Measurements from ENCODE around the gene MX2. TPM values are rescaled to one million over a fixed set of nuclear protein-coding genes. Genes with fewer than 3 reads are reported as not detected.

The MX2 gene
- total RNA-seq, 1 donor from 2014 or later, result 5.4 TPM

DNA sequence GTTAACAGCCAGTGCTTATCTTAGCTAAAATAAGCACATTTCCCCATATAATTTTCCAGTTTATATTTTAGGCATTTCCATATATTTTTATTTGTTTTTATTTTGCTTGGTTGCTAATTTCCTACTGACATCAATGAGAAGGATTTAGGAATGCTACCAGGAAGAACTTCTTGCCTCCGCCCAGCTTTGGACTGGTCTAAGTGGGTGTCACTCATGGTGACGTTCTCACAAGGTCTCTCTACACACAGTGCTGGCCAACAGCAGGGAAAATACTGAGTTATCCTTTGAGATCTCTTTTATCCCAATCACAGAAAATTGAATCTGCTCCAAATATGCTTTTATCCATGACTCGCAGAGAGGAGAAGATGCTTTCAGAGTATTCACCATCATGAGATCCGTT lies 77.4 kb downstream of the MX2 start:
- Mint-ChIP-seq H3K4me1 (ENCODE audit: unreplicated experiment) (no peaks in the 10 kb centered on the region), H3K36me3 (ENCODE audit: low read depth, unreplicated experiment) (peaks cover 6% of the 10 kb centered on the region), H3K27ac (ENCODE audit: unreplicated experiment) (no peak overlapping the region), H3K4me3 (ENCODE audit: unreplicated experiment) (no peak overlapping the region), H3K9me3 (ENCODE audit: unreplicated experiment) (no peaks in the 10 kb centered on the region), H3K27me3 (ENCODE audit: unreplicated experiment) (no peaks in the 10 kb centered on the region)
- TF ChIP-seq, protein P1, sequence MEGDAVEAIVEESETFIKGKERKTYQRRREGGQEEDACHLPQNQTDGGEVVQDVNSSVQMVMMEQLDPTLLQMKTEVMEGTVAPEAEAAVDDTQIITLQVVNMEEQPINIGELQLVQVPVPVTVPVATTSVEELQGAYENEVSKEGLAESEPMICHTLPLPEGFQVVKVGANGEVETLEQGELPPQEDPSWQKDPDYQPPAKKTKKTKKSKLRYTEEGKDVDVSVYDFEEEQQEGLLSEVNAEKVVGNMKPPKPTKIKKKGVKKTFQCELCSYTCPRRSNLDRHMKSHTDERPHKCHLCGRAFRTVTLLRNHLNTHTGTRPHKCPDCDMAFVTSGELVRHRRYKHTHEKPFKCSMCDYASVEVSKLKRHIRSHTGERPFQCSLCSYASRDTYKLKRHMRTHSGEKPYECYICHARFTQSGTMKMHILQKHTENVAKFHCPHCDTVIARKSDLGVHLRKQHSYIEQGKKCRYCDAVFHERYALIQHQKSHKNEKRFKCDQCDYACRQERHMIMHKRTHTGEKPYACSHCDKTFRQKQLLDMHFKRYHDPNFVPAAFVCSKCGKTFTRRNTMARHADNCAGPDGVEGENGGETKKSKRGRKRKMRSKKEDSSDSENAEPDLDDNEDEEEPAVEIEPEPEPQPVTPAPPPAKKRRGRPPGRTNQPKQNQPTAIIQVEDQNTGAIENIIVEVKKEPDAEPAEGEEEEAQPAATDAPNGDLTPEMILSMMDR (IDR thresholded peaks at IDR 0.05; ENCODE audit: unreplicated experiment), result no peak
- no peak for DNase-seq (ENCODE audit: low spot score)

DNA sequence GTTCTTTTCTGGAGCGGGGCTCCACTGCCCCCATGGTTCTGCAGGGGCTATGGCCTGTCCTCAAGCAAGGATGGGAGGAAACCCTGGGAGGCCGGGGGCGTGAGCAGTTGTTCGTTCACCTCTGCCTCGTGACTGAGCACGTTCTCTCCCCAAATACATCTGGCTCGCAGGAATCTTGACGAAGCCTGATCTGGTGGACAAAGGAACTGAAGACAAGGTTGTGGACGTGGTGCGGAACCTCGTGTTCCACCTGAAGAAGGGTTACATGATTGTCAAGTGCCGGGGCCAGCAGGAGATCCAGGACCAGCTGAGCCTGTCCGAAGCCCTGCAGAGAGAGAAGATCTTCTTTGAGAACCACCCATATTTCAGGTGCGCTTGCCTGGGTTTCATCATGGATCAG lies 79.7 kb downstream of the MX2 start:
- H3K4me1 Mint-ChIP-seq (ENCODE audit: unreplicated experiment), result peaks cover 7% of the 10 kb centered on the region
- DNase-seq (ENCODE audit: low spot score), result no peak
- H3K4me3 Mint-ChIP-seq (ENCODE audit: unreplicated experiment), result no peak overlapping the region
- no peaks in the 10 kb centered on the region for H3K9me3 Mint-ChIP-seq (ENCODE audit: unreplicated experiment)
- no peaks in the 10 kb centered on the region for H3K27me3 Mint-ChIP-seq (ENCODE audit: unreplicated experiment)
- H3K36me3 Mint-ChIP-seq (ENCODE audit: low read depth, unreplicated experiment), result peaks cover under 1% of the 10 kb centered on the region
- TF ChIP-seq, protein P1 (IDR thresholded peaks at IDR 0.05; ENCODE audit: unreplicated experiment), result no peak
- no peak overlapping the region for H3K27ac Mint-ChIP-seq (ENCODE audit: unreplicated experiment)

DNA sequence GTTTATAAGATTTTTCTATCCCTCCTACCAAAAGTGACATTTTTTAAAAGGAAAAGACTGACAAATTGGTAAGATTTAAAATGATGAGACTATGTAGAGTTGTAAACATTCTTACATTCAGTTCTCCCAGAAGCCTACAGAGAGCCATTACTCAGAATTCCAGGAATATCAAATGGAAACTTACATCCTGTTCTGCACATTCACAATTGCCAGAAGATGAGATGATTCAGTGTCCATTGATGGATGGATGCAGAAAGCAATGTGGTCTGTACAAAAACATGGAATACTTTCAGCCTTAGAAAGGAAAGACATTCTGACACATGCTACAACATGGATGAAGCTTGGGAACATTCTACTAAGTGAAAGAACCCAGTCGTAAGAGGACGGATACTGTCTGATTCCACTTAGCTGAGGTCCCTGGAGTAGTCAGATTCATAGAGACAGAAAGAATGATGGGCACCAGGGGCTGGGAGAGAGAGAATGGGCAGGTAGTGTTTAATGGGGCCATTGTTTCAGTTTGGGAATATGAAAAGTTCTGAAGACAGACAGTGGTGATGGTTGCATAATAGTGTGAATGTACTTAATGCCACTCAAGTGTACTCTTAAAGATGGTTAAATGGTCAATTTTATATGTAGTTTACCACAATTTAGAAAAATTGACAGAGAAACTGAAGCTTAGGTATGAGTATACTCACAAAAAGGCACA lies 80.8 kb downstream of the MX2 start:
- Mint-ChIP-seq H3K9me3 (ENCODE audit: unreplicated experiment) (no peaks in the 10 kb centered on the region), H3K4me3 (ENCODE audit: unreplicated experiment) (no peak overlapping the region), H3K36me3 (ENCODE audit: low read depth, unreplicated experiment) (no peaks in the 10 kb centered on the region), H3K27me3 (ENCODE audit: unreplicated experiment) (no peaks in the 10 kb centered on the region), H3K27ac (ENCODE audit: unreplicated experiment) (no peak overlapping the region), H3K4me1 (ENCODE audit: unreplicated experiment) (peaks cover 7% of the 10 kb centered on the region)
- DNase-seq (ENCODE audit: low spot score), result no peak
- TF ChIP-seq, protein P1 (IDR thresholded peaks at IDR 0.05; ENCODE audit: unreplicated experiment), result no peak

DNA sequence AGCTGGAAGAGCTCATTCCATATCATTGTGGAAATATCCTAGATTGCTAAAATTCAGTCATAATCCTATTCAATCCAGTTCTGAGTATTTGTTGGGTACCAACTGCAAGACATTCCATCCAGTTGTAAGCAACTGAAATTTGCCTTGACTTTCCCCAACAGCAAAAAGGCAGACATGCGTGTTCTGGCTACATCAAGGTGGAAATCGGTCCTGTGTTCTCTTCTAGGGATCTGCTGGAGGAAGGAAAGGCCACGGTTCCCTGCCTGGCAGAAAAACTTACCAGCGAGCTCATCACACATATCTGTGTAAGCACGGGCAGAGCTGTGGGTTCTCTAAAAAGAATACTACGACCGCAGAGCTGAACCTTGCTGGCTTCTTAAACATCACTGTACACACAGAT lies 81.7 kb downstream of the MX2 start:
- Mint-ChIP-seq H3K27ac (ENCODE audit: unreplicated experiment) (no peak overlapping the region), H3K27me3 (ENCODE audit: unreplicated experiment) (no peaks in the 10 kb centered on the region), H3K9me3 (ENCODE audit: unreplicated experiment) (no peaks in the 10 kb centered on the region), H3K36me3 (ENCODE audit: low read depth, unreplicated experiment) (no peaks in the 10 kb centered on the region), H3K4me1 (ENCODE audit: unreplicated experiment) (peaks cover 7% of the 10 kb centered on the region), H3K4me3 (ENCODE audit: unreplicated experiment) (no peak overlapping the region)
- TF ChIP-seq, protein P1 (IDR thresholded peaks at IDR 0.05; ENCODE audit: unreplicated experiment), result no peak
- no peak for DNase-seq (ENCODE audit: low spot score)

DNA sequence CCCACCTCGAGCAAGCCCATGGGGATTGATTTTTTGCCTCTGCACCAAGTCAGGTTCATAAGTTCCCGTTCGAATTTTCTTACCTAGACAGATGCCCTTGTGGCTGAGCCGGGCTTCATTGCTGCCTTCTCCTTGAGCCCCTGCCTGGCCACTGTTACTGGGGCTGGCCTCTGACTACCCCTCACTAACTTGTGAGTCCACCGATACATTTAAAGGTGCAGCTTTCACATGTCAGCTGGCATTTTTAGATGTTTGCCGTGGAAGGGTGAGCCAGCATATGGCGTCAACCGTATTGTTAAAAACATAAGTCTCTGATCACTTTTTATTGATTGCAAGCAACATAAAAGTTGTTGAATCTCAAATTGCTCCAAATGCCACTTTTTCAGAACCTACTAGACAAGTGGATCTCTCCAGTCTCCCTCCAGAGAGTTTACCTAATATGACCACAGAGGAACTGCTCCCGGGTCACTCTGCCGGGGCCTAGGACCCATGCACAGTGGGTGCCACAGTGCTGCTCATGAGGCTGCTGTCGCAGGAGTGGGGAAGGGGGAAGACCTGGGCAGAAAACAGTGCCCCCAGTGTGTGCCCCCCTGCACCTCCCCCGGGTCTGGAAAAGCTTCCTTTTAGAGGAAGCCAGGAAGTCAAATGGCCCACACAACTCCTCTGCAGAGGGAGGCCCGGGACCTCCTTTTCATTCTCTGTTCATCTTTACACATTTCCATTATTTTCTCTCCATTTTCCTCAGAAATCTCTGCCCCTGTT lies 83.1 kb downstream of the MX2 start:
- no peak overlapping the region for H3K27ac Mint-ChIP-seq (ENCODE audit: unreplicated experiment)
- TF ChIP-seq, protein P1 (IDR thresholded peaks at IDR 0.05; ENCODE audit: unreplicated experiment), result no peak
- DNase-seq (ENCODE audit: low spot score), result no peak
- peaks cover 7% of the 10 kb centered on the region for H3K4me1 Mint-ChIP-seq (ENCODE audit: unreplicated experiment)
- H3K36me3 Mint-ChIP-seq (ENCODE audit: low read depth, unreplicated experiment), result no peaks in the 10 kb centered on the region
- no peak overlapping the region for H3K4me3 Mint-ChIP-seq (ENCODE audit: unreplicated experiment)
- H3K9me3 Mint-ChIP-seq (ENCODE audit: unreplicated experiment), result no peaks in the 10 kb centered on the region
- peaks cover 1% of the 10 kb centered on the region for H3K27me3 Mint-ChIP-seq (ENCODE audit: unreplicated experiment)

Measured in endothelial cell (in vitro differentiated cells).